NCI-H1436 (cell line): Measurements from ENCODE around the gene PNLIPRP1.

Experiments used
- DNase-seq: peaks from one replicate; lab custom pipeline; 2025; lab: John Stamatoyannopoulos, UW

PNLIPRP1 gene

DNA sequence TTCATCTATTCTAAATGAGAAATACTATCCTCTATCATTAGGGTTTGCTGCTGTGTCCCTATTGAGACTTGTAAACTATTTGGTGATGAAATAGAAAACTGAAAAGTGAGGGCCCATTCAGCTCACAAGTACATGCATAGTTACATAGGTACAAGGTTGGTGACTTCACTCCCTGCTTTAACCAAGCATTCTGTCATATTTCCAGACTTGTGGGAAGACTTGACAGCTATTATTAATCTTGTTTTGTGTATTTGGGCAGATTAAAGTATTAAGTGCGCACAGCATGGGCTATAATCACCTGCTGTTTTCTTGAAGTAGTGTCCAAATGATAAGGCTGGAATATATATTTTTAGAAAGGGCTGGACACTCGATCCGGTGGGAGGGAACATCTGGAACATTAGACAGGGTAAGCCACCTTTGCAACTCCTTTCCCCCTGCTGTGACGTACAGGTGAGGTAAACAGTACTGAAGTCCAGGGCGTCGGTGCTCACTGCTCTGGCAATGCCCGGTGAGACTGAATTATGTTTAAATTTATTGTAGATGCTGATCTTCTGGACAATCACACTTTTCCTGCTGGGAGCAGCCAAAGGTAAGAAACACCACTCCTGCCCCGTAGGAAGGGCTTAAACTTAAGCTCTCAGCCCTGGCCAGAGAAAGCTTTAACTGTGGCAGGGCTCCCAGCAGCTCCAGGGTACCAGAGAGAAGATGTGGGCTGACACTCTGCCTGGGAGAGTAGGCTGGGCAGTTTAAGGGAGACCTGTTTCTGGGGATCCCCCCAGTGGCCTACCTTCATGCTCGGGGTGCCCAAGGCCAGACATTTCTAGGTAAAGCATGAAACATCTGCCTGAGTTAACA is at the start of gene PNLIPRP1:
Gene PNLIPRP1 (plus strand): TSS at position 370 of the 855 bp plus-strand sequence. CDS start 171 bp downstream, at position 541.
- DNase-seq = no peak

- DNase-seq = no peak
These were observed 48.6 kb upstream of the PNLIPRP1 start for GRCh38 chr10:116542007-116542677.

DNA sequence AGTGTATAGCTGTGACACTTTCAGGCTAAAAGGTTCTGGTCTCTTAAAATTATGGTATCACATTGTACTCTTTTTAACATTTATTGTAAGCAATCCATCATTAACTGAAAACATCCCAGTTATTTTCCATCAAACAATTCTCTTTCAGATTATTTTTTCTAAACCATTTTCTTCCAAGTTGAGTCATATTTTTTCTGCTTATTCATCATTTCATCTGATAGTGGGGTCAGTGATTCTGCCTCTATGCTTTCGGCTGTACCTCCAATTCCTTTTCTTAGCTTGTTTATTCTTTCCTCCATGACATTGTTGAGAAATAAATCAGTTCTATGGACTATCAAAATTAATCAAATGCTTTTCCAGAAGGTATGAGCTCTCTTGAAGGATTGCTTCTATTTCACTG is 45.6 kb upstream of the PNLIPRP1 start:
- no peak for DNase-seq

DNA sequence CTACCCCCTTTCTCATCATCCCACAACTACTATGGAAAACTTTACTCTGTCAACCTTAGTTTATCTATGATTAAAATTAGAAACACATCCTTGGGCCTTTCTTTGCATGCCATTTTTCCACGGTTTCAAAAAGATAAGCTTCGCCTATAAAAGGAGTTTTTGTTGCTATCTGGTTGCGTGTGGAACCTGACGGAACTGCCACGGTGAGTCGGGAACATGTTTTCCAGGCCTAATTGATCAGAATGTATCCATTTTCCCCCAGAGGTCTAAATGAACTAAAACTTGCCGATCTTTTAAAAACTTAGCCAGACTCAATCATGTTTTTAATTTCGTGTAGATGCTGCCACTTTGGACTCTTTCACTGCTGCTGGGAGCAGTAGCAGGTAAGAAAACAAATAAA is 45.0 kb upstream of the PNLIPRP1 start, which contains the start of gene PNLIP:
Gene PNLIP (plus strand): TSS at position 176 of the 400 bp plus-strand sequence. CDS start 162 bp downstream, at position 338.
- no peak for DNase-seq

- no peak for DNase-seq
These were observed 42.5 kb upstream of the PNLIPRP1 start for GRCh38 chr10:116548301-116548700.

DNA sequence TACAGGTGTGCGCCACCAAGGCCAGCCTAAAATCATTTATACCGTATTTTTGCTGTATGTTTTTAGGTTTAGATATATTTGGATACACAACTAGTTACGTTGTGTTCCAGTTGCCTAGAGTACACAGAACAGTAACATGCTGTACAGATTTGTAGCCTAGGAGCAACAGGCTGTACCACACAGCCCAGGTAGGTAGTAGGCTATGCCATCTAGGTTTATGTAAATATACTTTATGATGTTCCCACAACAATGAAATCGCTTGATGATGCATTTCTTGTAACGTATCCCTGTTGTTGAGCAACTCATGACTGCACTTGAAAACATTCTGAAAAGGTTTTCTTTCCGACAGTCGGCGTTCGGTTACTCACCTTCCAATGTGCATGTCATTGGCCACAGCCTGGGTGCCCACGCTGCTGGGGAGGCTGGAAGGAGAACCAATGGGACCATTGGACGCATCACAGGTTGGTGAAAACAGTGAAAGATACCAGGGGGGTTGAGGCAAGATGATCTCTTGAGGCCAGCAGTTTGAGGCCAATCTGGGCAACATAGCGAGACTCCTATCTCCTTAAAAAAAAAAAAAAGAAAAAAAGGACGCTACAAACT is 37.3 kb upstream of the PNLIPRP1 start:
- DNase-seq = no peak

GRCh38 chr10:116554628-116555027 is 36.1 kb upstream of the PNLIPRP1 start:
- DNase-seq = no peak

- no peak for DNase-seq
These were observed 34.9 kb upstream of the PNLIPRP1 start for GRCh38 chr10:116555880-116556279.

DNA sequence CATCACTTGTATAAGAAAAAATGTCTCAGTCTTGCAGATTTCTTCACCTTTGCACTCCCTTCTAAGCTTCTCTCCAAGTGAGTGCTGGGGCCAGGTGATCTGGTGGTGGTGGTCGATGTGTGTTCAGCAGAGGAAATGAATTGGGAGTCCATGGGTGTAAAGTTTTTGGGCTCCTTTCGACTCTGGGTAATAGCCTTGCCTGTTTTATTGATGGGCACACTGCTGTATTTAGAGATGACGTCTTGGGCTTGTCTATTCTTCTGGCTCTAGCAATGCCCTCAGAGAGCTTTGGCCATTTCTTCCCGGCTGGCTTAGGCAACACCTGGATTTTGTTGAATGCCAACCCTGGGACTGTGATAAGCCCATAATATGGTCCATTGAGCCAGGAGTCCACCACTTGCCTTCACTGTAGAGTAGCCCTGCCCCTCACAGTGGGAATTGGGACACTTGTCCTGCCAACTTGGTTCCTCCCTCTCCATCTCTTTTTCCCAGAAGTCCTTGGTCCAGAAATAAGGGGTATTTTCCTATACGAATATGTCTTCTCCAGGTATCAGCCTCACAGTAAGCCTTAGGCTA is 33.4 kb upstream of the PNLIPRP1 start:
- DNase-seq = no peak

DNA sequence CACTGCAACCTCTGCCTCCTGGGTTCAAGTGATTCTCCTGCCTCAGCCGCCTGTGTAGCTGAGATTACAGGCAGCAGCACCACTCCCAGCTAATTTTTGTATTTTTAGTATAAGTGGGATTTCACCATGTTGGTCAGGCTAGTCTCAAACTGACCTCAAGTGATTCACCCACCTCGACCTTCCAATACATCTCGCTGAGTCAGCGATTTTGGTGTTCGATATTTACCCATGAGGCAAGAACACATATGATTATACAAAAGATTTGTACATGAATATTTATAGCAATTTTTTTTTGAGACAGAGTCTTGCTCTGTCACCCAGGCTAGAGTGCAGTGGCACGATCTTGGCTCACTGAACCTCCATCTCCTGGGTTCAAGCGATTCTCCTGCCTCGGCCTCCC is 25.2 kb upstream of the PNLIPRP1 start:
- DNase-seq = no peak

- DNase-seq = no peak
These were observed 23.8 kb upstream of the PNLIPRP1 start for GRCh38 chr10:116566932-116567331.

- DNase-seq = no peak
These were observed 23.4 kb upstream of the PNLIPRP1 start for GRCh38 chr10:116567335-116567734.

GRCh38 chr10:116574797-116575196 is 16.0 kb upstream of the PNLIPRP1 start:
- no peak for DNase-seq

DNA sequence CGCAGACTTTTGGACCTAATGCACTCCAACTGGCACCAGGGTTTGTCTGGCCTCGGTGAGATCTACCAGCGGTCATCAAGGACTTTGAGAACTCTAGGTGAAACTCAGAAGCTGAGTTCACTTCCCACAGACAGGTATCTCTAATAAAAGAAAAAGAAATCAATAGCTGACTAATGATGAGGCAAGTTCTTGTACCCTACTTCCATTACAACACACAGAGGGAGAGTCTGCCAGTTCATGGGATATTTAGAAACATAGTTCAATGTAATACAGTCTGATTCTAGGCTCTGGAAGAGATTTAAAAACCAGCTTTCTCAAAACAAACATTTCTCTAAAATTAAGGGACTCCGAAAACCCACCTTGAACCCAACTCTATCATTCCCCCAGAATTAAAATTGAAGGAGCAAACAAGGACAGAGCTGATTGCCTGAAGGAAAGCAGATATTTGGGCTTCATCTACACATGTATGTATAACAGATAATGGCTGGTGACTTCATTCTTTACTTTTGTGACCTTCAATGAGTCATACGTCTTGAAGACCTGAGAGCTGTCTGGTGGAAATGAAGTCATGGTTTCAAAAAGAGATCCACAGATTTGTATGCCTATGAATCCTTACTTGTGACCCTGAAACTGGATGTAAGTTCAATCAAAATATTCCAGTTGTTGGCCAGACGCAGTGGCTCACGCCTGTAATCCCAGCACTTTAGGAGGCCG is 2.7 kb upstream of the PNLIPRP1 start:
- DNase-seq = no peak

GRCh38 chr10:116588995-116589394 is 1.8 kb upstream of the PNLIPRP1 start:
- no peak for DNase-seq

GRCh38 chr10:116589926-116590325 is 833 bp upstream of the PNLIPRP1 start:
- DNase-seq = no peak

DNA sequence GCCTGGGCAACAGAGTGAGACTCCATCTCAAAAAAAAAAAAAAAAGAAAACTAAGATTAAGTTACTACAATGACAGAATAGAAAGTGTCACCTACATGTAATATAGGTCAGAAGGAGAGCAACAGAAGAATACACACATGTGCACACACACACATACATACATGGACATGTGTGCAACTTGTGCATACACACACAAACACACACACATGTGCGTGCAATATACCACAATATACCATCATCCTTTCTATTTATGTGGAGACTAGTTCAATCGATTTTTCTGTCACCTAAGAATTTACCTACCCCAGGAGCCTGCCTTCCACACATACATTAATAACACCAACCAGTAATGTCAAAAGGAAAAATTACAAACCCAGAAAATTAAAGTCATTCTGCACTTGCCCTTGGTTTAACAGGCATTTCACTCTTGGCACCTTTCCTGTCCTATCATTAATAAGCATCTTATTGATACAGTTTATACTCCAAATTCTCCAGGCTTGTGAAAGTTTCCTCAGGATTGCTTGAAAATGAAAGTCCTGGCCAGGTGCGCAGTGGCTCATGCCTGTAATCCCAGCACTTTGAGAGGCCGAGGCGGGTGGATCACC is 2.5 kb downstream of the PNLIPRP1 start:
- no peak for DNase-seq

DNA sequence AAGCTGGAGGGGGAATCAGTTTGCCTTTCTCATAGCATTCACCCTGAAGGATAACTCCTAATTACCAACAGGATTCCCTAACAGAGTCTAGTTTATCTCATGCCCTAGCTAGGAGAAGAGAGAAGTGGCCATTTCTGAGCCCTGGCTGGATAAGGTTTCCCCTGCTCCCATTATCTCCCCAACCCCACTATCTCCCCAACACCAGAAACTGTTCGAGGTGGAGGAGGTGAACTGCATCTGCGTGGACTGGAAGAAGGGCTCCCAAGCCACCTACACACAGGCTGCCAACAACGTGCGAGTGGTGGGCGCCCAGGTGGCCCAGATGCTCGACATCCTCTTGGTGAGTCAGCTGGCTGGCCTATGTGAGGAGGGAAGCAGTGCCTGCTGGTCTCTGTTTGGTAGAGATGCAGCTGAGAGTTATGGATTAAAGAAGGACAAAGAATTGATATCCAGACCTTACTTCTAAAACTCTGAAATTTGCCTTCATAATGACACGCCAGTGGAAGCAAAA is 3.8 kb downstream of the PNLIPRP1 start:
- DNase-seq = no peak

DNA sequence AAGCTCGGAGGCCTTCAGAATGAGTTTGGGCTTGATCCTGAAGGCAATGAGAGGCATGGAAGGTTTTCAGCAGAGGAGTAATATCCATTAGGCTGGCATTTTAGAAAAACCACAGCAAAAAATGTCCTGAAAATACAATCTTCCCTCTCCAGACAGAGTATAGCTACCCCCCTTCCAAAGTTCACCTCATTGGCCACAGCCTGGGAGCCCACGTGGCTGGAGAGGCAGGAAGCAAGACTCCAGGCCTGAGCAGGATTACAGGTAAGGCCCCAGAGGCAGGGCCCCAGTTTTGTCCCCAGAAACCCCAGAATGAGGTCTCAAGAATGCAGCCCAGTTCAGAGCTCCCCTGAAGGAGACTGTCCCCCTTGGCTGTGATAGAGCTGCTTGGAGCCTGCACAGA is 5.3 kb downstream of the PNLIPRP1 start:
- no peak for DNase-seq

- no peak for DNase-seq
These were observed 6.8 kb downstream of the PNLIPRP1 start for GRCh38 chr10:116597543-116597942.

- DNase-seq = no peak
These were observed 7.6 kb downstream of the PNLIPRP1 start for GRCh38 chr10:116598329-116598728.
